Measurements from ENCODE around the gene OVCH1.

Gene OVCH1, protein sequence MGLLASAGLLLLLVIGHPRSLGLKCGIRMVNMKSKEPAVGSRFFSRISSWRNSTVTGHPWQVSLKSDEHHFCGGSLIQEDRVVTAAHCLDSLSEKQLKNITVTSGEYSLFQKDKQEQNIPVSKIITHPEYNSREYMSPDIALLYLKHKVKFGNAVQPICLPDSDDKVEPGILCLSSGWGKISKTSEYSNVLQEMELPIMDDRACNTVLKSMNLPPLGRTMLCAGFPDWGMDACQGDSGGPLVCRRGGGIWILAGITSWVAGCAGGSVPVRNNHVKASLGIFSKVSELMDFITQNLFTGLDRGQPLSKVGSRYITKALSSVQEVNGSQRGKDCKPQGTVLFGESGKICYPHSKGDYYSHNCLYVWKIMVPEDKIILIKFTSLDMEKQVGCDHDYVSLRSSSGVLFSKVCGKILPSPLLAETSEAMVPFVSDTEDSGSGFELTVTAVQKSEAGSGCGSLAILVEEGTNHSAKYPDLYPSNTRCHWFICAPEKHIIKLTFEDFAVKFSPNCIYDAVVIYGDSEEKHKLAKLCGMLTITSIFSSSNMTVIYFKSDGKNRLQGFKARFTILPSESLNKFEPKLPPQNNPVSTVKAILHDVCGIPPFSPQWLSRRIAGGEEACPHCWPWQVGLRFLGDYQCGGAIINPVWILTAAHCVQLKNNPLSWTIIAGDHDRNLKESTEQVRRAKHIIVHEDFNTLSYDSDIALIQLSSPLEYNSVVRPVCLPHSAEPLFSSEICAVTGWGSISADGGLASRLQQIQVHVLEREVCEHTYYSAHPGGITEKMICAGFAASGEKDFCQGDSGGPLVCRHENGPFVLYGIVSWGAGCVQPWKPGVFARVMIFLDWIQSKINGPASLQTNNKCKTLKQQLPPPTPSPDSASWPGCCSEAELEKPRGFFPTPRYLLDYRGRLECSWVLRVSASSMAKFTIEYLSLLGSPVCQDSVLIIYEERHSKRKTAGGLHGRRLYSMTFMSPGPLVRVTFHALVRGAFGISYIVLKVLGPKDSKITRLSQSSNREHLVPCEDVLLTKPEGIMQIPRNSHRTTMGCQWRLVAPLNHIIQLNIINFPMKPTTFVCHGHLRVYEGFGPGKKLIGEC

GRCh38 chr12:29497588-29497987 is at the start of gene OVCH1:
OVCH1 (minus strand) TSS chr12:29497686; CDS start chr12:29497686, 0 bp downstream.
- no peak for DNase-seq

DNA sequence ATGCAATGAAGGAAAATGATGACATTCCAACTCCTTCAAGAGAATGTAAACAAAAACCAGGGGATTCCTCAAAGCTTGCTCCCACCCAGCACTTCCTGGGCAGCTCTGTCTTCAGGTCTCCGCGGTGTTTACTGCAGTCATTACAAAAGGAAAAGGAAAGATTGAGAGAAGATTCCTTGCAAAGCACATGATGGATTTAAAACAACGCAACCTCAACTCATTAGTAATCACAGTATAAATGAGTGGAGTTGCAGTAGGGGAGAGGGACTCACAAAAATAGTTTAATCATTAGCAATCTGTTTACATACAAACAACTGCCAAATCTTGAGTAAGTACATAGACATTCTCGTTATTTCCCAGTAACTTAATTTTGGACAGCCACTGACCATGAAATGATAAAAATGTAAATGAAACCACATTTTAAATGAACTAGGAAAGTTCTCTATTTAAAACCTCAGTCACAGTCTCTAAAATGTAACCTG is 49.7 kb upstream of the OVCH1 start:
- no peak for DNase-seq

- DNase-seq = no peak
Observed at GRCh38 chr12:29546000-29546399, 48.5 kb upstream of the OVCH1 start.

DNA sequence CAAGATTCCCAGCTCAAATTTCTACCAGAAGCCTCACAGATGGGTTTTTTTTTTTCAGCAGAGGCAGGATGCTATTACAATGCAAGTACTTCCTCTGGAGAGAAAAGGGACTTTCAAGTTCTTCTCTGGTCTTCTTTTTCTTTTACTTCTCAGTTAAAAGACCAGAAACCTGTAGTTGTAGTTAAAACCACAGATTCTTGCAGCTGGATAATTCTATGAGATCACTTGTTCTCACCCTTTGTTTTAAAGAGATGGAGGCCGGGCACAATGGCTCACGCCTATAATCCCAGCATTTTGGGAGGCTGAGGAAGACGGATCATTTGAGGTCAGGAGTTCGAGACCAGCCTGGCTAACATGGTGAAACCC is 47.6 kb upstream of the OVCH1 start:
- no peak for DNase-seq

DNA sequence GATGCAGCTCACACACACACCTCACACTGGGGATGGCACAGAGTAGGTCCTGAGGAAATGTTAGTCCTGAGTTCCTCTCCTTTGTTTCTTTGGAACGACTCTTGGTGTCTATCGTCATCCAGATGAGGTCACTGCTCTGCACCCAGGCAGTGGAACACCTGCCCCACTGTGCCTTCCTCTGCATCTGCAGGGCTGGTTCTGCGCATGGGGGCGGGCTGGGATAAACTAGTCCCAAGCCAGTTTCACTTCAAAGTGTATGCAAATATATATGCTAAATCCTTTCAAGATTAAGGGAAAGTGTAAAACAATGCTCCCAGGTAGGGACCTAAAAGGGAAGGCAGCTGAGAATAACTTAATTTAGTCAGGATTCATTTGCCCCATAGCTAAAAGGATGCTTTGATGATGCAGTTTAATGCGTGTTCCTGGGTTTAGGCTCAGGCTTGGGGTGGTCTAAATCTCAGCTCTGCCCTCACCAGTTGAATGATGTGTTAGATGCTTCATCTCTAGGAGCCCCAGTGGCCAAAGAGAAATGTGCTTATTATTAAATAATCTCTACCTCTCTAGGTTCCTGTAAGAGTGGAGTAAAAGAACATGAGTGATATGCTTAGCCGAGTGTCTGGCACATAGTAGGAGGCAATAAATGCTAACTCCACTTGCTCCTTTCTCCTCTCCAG is 47.1 kb upstream of the OVCH1 start:
- DNase-seq = no peak

GRCh38 chr12:29543036-29543435 is 45.5 kb upstream of the OVCH1 start:
- DNase-seq = no peak

GRCh38 chr12:29537298-29537697 is 39.8 kb upstream of the OVCH1 start:
- no peak for DNase-seq

DNA sequence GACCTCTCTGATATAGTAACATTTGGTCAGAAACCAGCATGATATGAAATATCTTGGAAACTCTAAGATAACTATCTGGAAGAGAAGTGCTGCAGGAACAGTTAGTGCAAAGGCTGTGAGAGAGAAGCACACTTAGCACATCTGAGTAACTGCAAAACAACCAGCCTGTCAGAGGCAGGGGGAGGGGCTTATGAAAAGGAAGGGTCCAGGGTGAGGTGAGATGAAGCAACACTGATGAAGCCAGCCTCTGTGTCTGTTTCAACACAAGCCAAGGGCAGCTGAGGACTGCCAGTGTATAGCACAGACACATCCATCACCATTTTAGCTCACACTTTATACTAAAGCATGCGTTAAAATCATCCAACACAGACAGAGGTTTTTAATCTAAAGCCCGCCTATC is 37.4 kb upstream of the OVCH1 start:
- DNase-seq = no peak

- DNase-seq = no peak
Observed at GRCh38 chr12:29533815-29534489, 36.5 kb upstream of the OVCH1 start.

- no peak for DNase-seq
Observed at GRCh38 chr12:29531471-29531870, 34.0 kb upstream of the OVCH1 start.

DNA sequence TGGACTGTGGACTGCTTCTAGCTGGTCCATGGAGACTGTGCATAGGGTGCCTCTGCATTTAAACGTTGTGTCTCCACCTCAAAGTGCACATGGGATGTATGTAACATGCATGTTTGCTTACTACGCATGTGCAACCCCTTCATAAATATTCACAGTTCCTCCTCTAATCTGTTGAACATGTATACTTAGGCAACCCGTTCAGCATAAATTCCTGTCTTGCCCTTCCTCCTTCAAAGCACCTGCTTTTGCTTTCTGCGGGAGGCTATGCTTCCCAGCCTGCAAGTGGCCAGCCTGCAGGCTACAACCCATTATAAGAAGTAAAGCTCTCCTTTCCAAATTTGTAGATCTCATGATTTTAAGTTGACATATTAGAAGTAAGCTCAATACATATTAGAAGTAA is 33.0 kb upstream of the OVCH1 start:
- DNase-seq = no peak

- no peak for DNase-seq
Observed at GRCh38 chr12:29528161-29528560, 30.7 kb upstream of the OVCH1 start.

- DNase-seq = no peak
Observed at GRCh38 chr12:29521951-29522350, 24.5 kb upstream of the OVCH1 start.

DNA sequence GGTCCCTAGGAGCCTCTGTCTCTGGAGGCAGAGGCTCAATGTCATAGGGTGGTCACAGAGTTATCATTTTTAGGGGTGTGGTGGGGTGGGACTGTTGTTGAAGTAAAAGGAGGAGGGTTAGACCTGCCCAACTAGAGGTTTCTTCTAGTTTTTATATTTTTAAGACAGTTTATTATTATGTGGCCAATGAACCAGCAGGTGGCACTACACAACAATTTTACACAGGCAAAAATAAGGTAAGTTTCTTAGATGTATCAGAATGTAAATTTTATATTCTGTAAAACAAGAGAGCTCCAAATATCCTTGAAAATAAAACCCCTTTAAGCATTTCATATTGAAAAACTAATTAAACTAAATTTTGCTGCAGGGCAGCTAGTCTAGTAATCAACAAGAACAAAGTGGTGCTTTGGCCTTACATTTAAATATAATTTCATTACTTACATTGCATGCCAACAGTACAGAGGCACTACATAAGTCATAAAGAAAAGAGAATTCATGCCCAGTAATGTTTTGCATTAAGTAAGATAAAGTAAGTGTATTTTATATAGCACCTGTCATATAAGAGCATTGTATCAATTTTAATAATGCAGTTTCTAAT is 22.2 kb upstream of the OVCH1 start:
- no peak for DNase-seq

- DNase-seq = no peak
Observed at GRCh38 chr12:29518407-29518806, 20.9 kb upstream of the OVCH1 start.

DNA sequence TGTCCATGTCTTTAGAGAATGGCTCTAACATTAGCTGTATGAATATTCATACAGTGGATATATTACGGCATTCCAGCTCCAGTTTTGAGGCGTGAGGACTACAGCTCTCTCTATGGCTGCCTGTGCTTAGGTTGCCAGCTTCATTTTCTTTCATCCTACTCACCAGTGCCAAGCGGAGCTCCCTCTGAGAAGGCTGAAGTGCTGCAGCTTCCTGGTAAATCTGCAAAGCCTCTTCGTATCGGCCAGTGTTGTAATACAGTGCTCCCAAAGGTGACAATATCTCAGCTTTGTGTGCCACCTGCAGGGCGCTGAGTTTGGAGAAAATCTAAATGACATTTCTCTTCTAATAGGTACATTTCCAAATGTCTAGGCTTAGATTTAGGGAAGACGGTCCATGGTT is 19.8 kb upstream of the OVCH1 start:
- DNase-seq = no peak

- no peak for DNase-seq
Observed at GRCh38 chr12:29516431-29516875, 19.0 kb upstream of the OVCH1 start.

GRCh38 chr12:29510591-29511185 is 13.2 kb upstream of the OVCH1 start:
- no peak for DNase-seq

DNA sequence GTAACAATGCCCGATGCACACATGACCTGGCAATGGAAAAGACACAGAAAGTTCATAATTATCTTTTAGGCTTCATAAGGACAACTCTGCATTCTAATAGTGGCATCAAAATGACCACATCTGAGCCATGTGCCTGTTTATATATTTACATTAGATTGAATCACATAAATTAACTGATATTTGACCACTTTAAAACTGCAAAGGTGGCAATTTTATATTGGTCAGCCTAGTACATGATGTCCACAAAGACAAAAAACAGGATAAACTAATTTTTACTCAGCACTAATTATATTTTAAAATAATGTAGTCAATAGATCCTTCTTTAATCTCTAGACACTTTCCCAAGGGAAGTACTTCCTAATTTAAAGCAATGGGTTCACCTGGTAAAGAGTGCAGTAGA is 12.0 kb upstream of the OVCH1 start:
- no peak for DNase-seq

GRCh38 chr12:29508949-29509348 is 11.5 kb upstream of the OVCH1 start:
- DNase-seq = no peak

- no peak for DNase-seq
Observed at GRCh38 chr12:29505122-29505521, 7.6 kb upstream of the OVCH1 start.

All from DMS79 (cell line).